Esophagus (tissue), 2 donors: ENCODE data around the gene EIF3F. TPM values are rescaled to one million over a fixed set of nuclear protein-coding genes. Genes with fewer than 3 reads are reported as not detected.

ENCODE experiments used
- H3K27ac ChIP-seq, 2 donors: one replicate each; pipeline ENCODE4 v1.5.1; 2013; ENCODE audit warnings: low read depth in 2 of 2, mild to moderate bottlenecking in 2 of 2, inconsistent platforms in 1 of 2, low read length in 1 of 2, moderate library complexity in 1 of 2
- H3K27me3 ChIP-seq, 2 donors: one replicate each; pipeline ENCODE4 v1.6.1; 2013; ENCODE audit warnings: low read length in 2 of 2, control low read depth in 1 of 2, mild to moderate bottlenecking in 1 of 2; ENCODE audit not compliant: insufficient read depth in 2 of 2, control insufficient read depth in 1 of 2
- H3K36me3 ChIP-seq, 2 donors: one replicate each; pipeline ENCODE4 v1.6.1; 2013; ENCODE audit warnings: low read length in 1 of 2; ENCODE audit not compliant: control insufficient read depth in 2 of 2, insufficient read depth in 2 of 2
- H3K4me1 ChIP-seq, 2 donors: one replicate each; pipeline ENCODE4 v1.6.1; 2013; ENCODE audit warnings: low read length in 1 of 2; ENCODE audit not compliant: control insufficient read depth in 2 of 2, insufficient read depth in 2 of 2
- H3K4me3 ChIP-seq, 2 donors: one replicate each; pipeline ENCODE4 v1.5.1; 2013; ENCODE audit warnings: low read length in 2 of 2, mild to moderate bottlenecking in 2 of 2, low read depth in 1 of 2, moderate library complexity in 1 of 2
- H3K9me3 ChIP-seq, 2 donors: one replicate each; pipeline ENCODE4 v1.6.1; 2013; ENCODE audit warnings: mild to moderate bottlenecking in 2 of 2, low read depth in 1 of 2, low read length in 1 of 2, moderate library complexity in 1 of 2; ENCODE audit not compliant: control insufficient read depth in 2 of 2, insufficient read depth in 1 of 2
- WGBS, 2 donors: extraction: QIAGEN DNeasy Blood & Tissue Kit; methylation state at CpG; one replicate each; pipeline ENCODE4 v1.1.7; 2013; 5-methylcytosine and 5-hydroxymethylcytosine counted together
- polyA plus RNA-seq, 2 donors: library from polyadenylated mRNA; stranded (reverse); fragments of 200-250 nt; gene quantifications; one replicate each; pipeline ENCODE4 v1.2.3, GENCODE V29; 2013
- donor health status: healthy with polysubstance abuse.
- donor health status: Bipolar disorder and iron deficiency.

Gene EIF3F, protein sequence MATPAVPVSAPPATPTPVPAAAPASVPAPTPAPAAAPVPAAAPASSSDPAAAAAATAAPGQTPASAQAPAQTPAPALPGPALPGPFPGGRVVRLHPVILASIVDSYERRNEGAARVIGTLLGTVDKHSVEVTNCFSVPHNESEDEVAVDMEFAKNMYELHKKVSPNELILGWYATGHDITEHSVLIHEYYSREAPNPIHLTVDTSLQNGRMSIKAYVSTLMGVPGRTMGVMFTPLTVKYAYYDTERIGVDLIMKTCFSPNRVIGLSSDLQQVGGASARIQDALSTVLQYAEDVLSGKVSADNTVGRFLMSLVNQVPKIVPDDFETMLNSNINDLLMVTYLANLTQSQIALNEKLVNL
- 100 to 1,000 TPM in 1 of 2 donors, 10 to 100 TPM in 1; 80.4 to 406 TPM for polyA plus RNA-seq

DNA sequence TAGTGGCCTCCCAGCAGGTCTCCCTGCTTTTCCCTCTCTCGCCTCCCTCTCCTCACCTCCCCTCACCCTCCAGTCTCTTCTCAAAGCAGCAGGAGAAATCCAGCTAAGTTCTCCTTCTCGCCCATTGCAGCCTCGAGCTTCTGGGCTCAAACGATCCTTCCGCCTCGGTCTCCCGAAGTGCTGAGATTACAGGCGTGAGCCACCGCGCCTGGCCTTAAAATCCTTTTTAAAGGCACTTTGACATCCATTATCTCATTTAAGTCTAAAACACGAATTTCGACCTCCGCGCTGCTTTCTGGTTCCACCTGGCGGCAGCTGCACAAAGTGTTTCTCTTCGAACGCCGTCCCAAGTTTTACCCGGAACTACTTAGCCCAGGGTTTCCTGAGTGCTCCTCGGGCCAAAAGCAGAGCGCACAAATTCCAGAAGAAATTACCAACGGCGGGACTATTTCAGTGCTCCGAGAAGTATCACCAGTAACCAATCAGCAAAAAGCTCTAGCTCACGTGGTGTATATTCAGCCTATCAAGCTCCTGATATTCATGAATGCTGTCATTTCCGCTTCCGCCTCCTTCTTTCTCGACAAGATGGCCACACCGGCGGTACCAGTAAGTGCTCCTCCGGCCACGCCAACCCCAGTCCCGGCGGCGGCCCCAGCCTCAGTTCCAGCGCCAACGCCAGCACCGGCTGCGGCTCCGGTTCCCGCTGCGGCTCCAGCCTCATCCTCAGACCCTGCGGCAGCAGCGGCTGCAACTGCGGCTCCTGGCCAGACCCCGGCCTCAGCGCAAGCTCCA, at the start of gene EIF3F:
Gene EIF3F, plus strand, starts transcription at position 570 of the 792 bp plus-strand sequence. Its CDS starts 16 bp downstream, at position 586.
- peaks cover under 1 to 2% of the 10 kb centered on the region in 2 donors for H3K36me3 ChIP-seq
- peak within 1 kb of the TSS; percentile 91 for H3K4me3 ChIP-seq
- H3K9me3 ChIP-seq, result no peaks in the 10 kb centered on the region
- H3K27me3 ChIP-seq, result no peaks in the 10 kb centered on the region
- H3K4me1 ChIP-seq, result peaks cover 0 to 2% of the 10 kb centered on the region in 2 donors
- peak within 1 kb of the TSS; percentile 68 to 89 for H3K27ac ChIP-seq
- WGBS, 2 donors, result 1 to 2% methylated on average over 47 of the region's 47 CpGs

DNA sequence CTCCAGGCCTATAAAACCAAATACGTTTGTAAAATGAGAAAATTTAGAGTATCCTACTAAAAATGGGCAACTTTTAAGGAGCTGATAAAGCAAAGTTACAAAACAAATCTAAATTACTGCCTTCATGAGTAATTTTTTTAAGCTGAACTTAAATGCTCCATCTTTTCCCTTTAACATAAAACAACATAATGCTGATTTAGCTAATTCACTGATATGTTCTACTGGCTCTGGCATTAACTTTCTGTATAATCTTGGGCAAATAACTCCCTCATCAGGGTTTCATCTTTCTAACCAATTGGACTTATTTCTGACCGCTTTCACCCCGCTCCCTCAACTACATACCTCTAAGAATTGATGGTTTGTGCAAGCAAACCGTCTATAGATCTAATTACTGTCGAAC, 46.0 kb upstream of the EIF3F start:
- Histone ChIP-seq H3K36me3 (no peaks in the 10 kb centered on the region), H3K4me1 (no peaks in the 10 kb centered on the region), H3K9me3 (peaks cover 0 to 9% of the 10 kb centered on the region in 2 donors), H3K27ac (no peak overlapping the region), H3K4me3 (no peak overlapping the region), H3K27me3 (no peaks in the 10 kb centered on the region)
- 52 to 70% methylated on average over 5 of the region's 5 CpGs for WGBS, 2 donors

DNA sequence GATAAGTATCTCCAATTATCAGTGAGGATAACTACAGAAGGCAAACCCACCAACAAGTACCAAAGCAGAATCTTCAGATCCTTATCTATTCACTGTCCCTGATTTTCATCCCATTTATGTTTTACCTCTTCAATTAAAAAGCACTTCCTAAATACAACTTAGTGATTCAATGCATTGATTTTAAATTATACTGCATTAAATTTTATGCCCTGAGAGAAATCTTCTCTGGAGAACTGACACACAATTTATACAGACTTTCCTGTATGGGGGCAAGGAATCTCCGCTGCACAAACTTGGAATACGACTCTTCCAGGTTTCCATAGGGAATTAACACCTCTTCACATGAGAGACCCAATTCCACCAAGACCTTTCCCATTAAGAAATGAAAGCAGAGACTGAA, 45.5 kb upstream of the EIF3F start, which contains the start of gene OR10A3:
Gene OR10A3, minus strand, starts transcription at position 101 of the 400 bp plus-strand sequence. CDS start 2,188 bp downstream, outside the sequence.
- Histone ChIP-seq H3K4me1 (no peaks in the 10 kb centered on the region), H3K36me3 (no peaks in the 10 kb centered on the region), H3K27me3 (no peaks in the 10 kb centered on the region), H3K4me3 (no peak within 1 kb of the TSS), H3K9me3 (peaks cover 0 to 13% of the 10 kb centered on the region in 2 donors), H3K27ac (no peak within 1 kb of the TSS)
- 86 to 94% methylated on average over 2 of the region's 2 CpGs for WGBS, 2 donors

DNA sequence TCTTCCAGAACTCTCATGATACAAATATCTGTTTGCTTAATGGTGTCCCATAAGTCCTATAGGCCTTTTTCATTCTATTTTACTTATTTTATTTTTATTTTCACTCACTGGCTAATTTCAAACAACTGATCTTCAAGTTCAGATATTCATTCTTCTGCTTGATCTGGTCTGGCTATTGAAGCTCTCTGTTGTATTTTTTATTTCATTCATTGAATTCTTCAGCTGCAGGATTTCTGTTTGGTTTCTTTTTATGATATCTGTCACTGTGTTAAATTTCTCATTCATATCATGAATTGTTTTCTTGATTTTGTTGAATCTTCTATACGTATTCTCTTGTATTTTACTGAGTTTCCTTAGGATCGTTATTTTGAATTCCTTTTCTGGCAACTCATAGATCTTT, 43.0 kb upstream of the EIF3F start:
- no peaks in the 10 kb centered on the region for H3K36me3 ChIP-seq
- no peak overlapping the region for H3K4me3 ChIP-seq
- H3K4me1 ChIP-seq, result no peaks in the 10 kb centered on the region
- peaks cover 0 to 3% of the 10 kb centered on the region in 2 donors for H3K27me3 ChIP-seq
- 85 to 88% methylated on average over 2 of the region's 2 CpGs for WGBS, 2 donors
- peaks cover 0 to 13% of the 10 kb centered on the region in 2 donors for H3K9me3 ChIP-seq
- no peak overlapping the region for H3K27ac ChIP-seq

DNA sequence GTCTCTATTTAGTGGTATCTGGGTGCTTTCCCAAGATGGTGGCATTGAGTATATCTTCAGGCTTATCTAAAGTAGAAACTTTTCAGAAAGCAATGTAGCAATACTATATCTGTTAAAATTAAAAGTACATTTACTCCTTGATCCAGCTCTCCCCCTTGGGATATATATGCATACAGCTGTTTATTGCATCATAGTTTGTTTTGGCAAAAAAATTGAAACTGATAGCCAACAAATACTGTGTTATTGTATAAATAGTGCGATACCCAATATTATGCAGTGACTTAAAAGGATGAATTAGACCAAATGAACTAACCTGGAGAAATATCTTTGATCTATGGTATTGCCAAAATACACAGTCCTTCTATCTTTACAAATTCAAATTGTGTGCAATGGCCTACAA, 37.2 kb upstream of the EIF3F start:
- no peak overlapping the region for H3K4me3 ChIP-seq
- 60 to 72% methylated on average over 1 of the region's 1 CpG for WGBS, 2 donors
- H3K27me3 ChIP-seq, result peaks cover 0 to 3% of the 10 kb centered on the region in 2 donors
- H3K36me3 ChIP-seq, result no peaks in the 10 kb centered on the region
- H3K27ac ChIP-seq, result no peak overlapping the region
- no peaks in the 10 kb centered on the region for H3K4me1 ChIP-seq
- peaks cover 0 to 9% of the 10 kb centered on the region in 2 donors for H3K9me3 ChIP-seq

DNA sequence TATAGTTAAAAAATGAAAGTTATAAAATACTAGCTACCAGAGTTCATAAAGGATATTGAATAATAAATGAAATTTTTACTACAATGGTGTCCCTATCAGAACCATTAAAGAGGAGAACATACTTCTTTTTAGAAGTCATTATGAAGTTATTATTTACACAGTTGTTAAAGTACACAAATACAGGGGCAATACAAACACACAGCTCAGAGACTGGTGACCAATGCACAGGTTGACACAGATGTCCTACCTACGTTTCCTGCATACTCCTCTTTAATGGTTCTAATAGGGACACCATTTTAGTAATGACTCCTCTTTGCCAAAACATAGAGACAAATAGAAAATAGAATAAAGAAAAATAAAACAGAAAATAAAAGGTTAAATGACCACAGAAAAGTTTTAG, 31.9 kb upstream of the EIF3F start:
- WGBS, 2 donors, result 56 to 85% methylated on average over 1 of the region's 1 CpG
- Histone ChIP-seq H3K27me3 (no peaks in the 10 kb centered on the region), H3K4me3 (no peak overlapping the region), H3K9me3 (no peaks in the 10 kb centered on the region), H3K4me1 (no peaks in the 10 kb centered on the region), H3K36me3 (no peaks in the 10 kb centered on the region), H3K27ac (no peak overlapping the region)

DNA sequence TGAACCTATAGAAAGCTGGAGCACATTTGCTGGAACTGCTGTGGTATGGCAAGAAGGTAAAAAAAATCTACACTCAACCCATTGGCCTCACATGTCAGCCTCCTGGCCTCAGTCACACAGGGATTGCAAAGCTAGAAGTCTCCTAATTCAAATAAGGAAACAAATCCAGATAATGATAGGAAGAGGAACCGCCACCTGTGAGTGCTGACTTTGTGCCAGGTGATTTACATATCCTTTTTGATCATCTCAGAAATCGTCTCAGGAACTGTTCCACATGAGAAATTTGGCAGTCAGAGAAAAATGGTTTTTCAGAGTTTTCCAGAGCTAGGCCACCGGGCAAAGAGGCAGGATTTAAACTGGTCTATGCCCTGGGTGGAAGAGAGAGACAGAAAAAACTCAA, 22.9 kb upstream of the EIF3F start:
- Histone ChIP-seq H3K27me3 (peaks cover 0 to 4% of the 10 kb centered on the region in 2 donors), H3K4me3 (no peak overlapping the region), H3K36me3 (no peaks in the 10 kb centered on the region), H3K27ac (no peak overlapping the region), H3K9me3 (peaks cover 0 to 3% of the 10 kb centered on the region in 2 donors), H3K4me1 (no peaks in the 10 kb centered on the region)
- 41 to 44% methylated on average over 3 of the region's 3 CpGs for WGBS, 2 donors

DNA sequence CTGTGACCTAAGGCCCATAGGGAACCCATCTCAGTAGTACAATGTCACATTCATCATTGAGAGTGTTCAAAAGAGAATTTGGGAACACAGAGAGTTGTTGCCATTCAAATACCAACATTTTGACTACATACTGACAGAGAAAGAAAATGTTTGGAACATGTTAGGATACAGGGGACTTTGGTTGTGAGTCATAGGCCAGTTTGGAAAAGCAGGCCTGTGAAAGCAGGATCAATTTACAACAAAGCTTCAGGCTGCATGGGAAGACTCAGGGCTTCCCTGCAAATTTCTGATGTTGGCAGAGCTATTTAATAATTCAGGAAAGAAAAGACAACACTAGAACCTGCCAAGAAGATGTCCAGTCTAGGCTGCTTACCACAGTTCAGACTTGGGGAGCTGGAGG, 22.3 kb upstream of the EIF3F start:
- peaks cover 0 to 3% of the 10 kb centered on the region in 2 donors for H3K9me3 ChIP-seq
- H3K27ac ChIP-seq, result no peak overlapping the region

DNA sequence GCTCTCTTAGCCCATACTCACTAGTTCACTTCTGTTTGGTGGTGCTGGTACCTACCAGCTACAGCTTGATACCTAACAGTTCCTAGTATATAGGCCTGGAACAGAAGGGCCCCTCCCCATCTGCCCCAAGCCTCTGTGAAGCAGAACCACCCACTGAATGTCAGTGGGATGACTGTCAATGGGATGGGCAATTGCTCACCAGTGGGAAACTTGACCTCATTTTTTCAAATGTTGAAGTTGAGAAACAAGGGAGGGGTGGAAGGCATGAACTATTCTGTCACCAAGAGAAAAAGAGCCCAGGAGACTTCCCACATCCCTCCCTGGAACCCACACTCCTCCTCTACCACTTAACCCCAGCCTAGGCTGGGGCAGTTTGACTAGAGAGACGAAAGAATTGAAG, 21.8 kb upstream of the EIF3F start, which contains the start of gene NLRP10:
Gene NLRP10, minus strand, starts transcription at position 62 of the 400 bp plus-strand sequence. CDS start 1,952 bp downstream, outside the sequence.
- no peaks in the 10 kb centered on the region for H3K36me3 ChIP-seq
- H3K4me1 ChIP-seq, result no peaks in the 10 kb centered on the region
- H3K27ac ChIP-seq, result no peak within 1 kb of the TSS
- 84 to 100% methylated on average over 1 of the region's 1 CpG for WGBS, 2 donors
- no peak within 1 kb of the TSS for H3K4me3 ChIP-seq
- H3K27me3 ChIP-seq, result peaks cover 0 to 4% of the 10 kb centered on the region in 2 donors
- peaks cover 0 to 3% of the 10 kb centered on the region in 2 donors for H3K9me3 ChIP-seq

More for the DNA sequence above, 22.3 kb upstream of the EIF3F start:
- no peaks in the 10 kb centered on the region for H3K36me3 ChIP-seq
- H3K27me3 ChIP-seq, result peaks cover 0 to 4% of the 10 kb centered on the region in 2 donors
- no peak overlapping the region for H3K4me3 ChIP-seq
- H3K4me1 ChIP-seq, result no peaks in the 10 kb centered on the region
